HG03097 (cell line): ENCODE results near the gene PLXNB1.

Source experiments
- ATAC-seq: cut with Tn5 transposase; IDR thresholded peaks from one replicate; pipeline ENCODE4 v1.9.1; 2021; ENCODE audit not compliant: unreplicated experiment, low FRiP score

PLXNB1 gene

DNA sequence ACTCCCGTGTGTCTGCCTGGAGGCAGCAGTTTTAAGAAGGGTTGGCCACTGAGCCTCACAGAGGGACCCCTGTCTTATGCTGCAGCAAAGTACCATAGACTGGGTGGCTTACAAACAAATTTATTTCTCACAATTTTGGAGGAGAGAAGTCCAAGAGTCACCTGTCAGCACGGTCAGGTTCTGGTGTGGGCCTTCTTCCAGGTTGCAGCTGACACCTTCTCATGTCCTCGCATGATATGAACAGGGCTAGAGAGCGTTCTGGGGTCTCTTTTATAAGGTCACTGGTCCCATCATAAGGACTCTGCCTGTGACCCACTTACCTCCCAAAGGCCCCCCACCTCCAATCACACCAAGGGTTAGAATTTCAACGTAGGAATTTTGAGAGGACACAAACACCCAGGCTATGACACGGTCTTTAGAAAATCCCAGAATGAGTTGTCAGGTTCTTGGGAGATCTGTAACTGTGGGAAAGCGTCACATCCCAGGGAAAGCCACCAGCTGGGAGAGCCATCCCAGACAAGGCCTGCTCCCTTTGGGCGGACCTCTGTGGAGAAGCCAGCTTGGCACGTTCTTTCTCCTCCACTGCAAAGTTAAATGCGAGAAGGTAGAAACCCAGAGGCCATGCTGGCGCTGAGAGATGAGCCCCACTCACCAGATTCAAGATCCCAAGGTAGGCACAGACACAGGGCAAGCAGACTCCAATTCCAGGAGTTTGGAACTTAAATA, 58.1 kb downstream of the PLXNB1 start, which contains the start of gene FBXW12:
Gene FBXW12 (plus strand): TSS at position 569 of the 726 bp plus-strand sequence. CDS start 549 bp downstream, outside the sequence.
- no peak for ATAC-seq

DNA sequence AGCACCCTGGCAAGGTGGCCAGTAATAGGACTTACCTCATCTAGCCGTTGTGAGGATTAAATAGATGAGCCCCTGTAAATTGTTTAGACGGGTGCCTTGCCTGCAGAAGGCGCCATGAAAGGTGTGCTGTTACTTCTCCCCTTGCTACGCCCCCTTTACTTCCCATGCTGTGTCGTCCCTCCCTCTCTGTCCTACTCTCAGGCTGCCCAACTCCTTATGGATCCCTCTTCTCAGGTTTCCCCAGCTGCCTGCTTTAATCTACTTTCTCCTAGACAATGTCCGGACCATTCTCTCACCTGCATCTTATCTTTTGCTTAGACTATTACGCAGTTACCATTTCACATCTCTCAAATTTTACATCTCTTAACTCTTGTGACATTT, 59.6 kb downstream of the PLXNB1 start:
- no peak for ATAC-seq

DNA sequence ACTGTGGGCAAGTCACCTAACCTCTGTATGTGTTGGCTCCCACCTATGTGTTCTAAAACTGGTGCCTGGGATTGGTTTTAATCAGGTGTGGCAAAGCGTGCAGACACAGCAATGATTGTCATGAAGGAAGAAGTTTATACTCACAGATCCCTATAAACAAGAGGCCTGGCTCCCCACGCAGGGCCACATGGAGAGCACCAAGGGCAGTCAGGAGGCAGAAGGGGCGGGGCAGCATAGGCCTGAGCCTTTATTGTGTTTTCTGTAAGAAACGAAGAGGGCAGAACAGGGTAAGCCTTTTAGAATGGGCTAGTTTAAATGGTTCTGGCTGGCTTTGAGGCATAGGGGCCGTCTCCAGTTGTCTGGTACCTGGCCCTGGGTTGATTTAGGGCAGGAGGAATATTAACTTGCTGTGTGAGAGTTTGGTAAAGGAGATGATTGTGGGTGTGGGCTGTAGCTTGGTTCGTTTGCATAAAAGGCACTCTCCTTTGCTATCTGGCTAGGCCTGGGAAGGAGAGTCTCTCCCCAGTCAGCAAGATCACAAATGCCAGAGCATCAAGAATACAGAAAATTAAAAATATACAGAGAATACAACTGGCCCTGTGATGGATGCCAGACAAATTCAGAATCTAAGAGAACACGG, 60.1 kb downstream of the PLXNB1 start:
- no peak for ATAC-seq

DNA sequence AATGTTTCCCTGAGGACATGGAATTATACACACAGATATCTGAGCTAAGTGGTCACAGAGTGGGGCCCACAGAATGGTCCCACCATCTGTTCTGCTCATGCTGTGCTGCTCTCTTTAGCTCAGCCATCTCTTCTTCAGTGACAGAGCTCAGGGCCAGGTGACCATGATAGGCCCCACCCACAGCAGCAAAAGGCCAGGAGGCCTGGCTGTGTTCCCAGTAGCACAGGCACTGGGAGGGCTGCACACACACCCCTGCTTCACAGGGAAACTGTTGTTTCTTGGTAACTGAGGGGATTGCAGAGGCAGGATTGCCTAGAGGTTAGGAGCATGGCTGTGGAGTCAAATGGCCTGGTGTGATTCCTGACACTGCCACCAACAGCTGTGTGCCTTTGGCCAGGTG, 62.7 kb downstream of the PLXNB1 start:
- no peak for ATAC-seq

DNA sequence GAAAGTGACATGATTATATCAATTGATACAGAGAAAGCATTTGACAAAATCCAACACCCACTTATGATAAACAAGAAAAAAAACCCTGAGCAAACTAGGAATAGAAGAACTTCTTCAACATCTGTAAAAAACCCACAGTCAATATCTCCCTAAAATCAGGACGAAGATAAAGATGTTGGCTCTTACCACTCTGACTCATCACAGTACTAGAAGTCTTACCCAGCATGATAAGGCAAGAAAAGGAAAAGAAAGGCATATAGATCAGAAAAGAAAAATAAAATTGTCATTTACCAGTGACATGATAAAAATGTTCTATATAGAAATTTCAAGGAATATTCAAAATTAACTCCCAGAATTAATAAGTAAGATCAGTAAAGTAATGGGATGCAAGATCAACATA, 65.0 kb downstream of the PLXNB1 start:
- no peak for ATAC-seq

DNA sequence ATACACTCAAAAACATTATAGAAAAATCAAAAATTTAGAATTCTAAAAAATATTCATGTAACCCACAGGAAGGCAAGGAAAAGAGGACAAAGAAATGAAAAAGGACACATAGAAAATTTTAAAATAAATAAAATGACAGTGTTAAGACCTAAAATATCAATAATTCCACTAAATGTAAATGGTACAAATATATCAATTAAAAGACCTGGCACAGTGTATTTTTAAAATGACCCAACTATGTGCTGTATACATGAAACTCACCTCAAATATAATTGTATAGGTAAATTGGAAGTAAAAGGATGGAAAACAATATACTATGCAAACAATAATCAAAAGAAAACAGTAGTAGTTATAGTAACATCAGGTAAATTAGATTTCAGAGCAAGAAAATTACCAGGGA, 68.0 kb downstream of the PLXNB1 start:
- no peak for ATAC-seq

DNA sequence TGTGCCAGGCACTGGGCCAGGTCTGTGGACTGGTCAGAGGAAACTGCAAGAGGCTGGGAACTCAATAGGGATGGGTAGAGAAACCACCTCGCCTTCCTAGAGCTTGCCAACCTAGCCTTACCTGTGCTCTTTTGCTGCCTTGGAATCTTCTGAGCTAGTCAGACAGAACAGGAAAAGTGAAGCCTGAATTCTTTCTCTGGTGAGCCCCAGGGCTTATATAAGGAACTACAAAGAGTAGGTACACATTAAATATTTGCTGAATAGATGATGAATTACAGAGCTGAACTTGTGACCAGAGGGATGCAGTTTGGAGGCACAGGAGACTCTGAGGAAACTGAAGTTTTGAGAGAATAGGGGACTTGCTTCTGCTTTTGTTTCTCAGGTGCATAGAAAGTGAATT, 73.5 kb downstream of the PLXNB1 start:
- ATAC-seq: no peak

DNA sequence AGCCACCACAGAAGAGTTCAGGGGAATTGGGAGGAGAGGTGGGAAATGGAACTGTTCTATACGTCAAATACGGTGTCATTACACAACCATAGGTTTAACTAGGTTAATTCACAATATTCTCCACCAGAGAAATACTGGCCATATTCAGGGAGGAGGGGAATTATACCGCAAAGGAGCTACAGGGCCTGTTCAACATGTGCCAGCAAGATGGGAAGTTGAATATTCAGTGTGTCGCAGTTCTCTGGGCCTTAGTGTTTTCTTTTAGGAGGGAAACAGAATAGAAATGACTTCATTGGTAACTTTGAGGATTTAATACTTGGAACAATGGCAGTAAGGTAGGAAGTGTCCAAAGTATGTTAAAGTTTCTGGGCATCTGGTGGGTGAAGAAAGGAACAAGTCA, 75.9 kb downstream of the PLXNB1 start:
- ATAC-seq: no peak
